Measurements from ENCODE around the gene FOXB1. TPM values are rescaled to one million over a fixed set of nuclear protein-coding genes. Genes with fewer than 3 reads are reported as not detected.

The FOXB1 gene
- total RNA-seq, 4 donors from 2014 or later, result not detected

DNA sequence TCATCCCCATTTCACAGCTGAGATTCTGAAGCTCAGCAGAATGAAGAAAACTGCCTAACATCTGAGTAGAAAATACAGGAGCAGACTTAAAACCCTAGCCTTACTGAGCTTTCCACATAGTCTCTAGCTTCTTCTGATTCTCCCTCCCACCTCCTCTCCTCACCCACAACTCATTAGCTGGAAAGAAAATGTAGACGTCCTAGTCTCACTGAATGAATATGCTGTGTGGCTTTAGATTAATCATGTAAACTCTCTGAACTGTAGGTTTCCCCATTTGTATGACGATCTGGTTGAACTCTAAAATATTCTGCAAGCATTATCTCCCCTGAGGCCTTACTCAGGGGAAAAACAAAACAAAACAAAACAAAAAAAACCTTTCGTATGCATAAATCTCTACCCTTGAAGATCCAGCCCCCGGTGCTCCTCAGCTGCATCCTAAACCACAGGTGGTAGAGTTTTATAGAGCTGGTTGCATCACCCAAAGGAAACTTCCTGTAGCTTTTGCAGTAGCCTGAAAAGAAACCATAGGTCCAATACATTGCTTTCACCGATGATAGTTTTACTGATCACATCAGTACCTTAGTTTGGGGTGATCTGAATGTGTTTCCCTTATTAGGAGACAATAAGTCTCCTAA, 40.6 kb downstream of the FOXB1 start:
- WGBS, result 60% methylated on average over 5 of the region's 5 CpGs

DNA sequence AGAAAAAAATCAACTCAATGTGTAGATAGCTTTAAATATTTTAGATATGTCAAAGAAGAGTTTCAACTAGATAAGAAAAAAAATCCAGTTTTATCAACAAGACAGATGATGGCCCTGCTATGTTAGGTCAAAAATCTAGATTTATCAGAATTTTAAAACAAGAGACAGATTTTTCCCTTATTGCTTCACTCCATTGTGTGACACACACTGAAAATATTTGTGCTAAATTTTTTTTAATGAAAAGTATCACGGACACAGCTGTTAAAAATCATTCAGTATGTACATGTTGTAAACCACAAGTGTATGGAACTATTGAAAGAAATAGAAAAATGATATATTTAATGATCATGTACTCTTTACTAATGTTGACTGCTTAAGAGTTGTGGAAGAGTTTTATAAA, 43.6 kb downstream of the FOXB1 start:
- Histone ChIP-seq H3K4me1 (no peaks in the 10 kb centered on the region), H3K4me3 (no peak overlapping the region), H3K27me3 (peaks cover 0 to 11% (median 0%) of the 10 kb centered on the region in 4 donors), H3K9me3 (peaks cover 0 to 19% (median 15%) of the 10 kb centered on the region in 4 donors), H3K27ac (replicated peaks in 1 of 4) (no peak overlapping the region), H3K36me3 (no peaks in the 10 kb centered on the region)
- 27% methylated on average over 1 of the region's 1 CpG for WGBS
- no peak for DNase-seq (ENCODE audit: extremely low spot score)
- TF ChIP-seq POLR2A (IDR thresholded peaks at IDR 0.05; ENCODE audit: low read depth) (no peak), POLR2AphosphoS5 (IDR thresholded peaks at IDR 0.05) (no peak), EP300 (IDR thresholded peaks at IDR 0.05) (no peak)
- TF ChIP-seq, protein P1, sequence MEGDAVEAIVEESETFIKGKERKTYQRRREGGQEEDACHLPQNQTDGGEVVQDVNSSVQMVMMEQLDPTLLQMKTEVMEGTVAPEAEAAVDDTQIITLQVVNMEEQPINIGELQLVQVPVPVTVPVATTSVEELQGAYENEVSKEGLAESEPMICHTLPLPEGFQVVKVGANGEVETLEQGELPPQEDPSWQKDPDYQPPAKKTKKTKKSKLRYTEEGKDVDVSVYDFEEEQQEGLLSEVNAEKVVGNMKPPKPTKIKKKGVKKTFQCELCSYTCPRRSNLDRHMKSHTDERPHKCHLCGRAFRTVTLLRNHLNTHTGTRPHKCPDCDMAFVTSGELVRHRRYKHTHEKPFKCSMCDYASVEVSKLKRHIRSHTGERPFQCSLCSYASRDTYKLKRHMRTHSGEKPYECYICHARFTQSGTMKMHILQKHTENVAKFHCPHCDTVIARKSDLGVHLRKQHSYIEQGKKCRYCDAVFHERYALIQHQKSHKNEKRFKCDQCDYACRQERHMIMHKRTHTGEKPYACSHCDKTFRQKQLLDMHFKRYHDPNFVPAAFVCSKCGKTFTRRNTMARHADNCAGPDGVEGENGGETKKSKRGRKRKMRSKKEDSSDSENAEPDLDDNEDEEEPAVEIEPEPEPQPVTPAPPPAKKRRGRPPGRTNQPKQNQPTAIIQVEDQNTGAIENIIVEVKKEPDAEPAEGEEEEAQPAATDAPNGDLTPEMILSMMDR (IDR thresholded peaks at IDR 0.05), result no peak
- intact Hi-C loops (cut with DNase I), result no loop called here

More for the DNA sequence above, 40.6 kb downstream of the FOXB1 start:
- Histone ChIP-seq H3K27ac (replicated peaks in 1 of 4) (no peak overlapping the region), H3K27me3 (peaks cover 0 to 20% (median 0%) of the 10 kb centered on the region in 4 donors), H3K9me3 (peaks cover 0 to 3% (median under 1%) of the 10 kb centered on the region in 4 donors), H3K4me3 (no peak overlapping the region), H3K4me1 (no peaks in the 10 kb centered on the region), H3K36me3 (no peaks in the 10 kb centered on the region)
- no peak for DNase-seq (ENCODE audit: extremely low spot score)
- TF ChIP-seq POLR2AphosphoS5 (IDR thresholded peaks at IDR 0.05) (no peak), POLR2A (IDR thresholded peaks at IDR 0.05; ENCODE audit: low read depth) (no peak), EP300 (IDR thresholded peaks at IDR 0.05) (no peak)
- TF ChIP-seq, protein P1 (IDR thresholded peaks at IDR 0.05), result no peak
- intact Hi-C loops (cut with DNase I), result no loop called here

- intact Hi-C loops (cut with DNase I), result no loop called here
- Histone ChIP-seq H3K36me3 (no peaks in the 10 kb centered on the region), H3K4me1 (no peaks in the 10 kb centered on the region), H3K27ac (replicated peaks in 1 of 4) (no peak overlapping the region), H3K9me3 (peaks cover 0 to 19% (median 15%) of the 10 kb centered on the region in 4 donors), H3K4me3 (no peak overlapping the region), H3K27me3 (peaks cover 0 to 9% (median 0%) of the 10 kb centered on the region in 4 donors)
- DNase-seq (ENCODE audit: extremely low spot score), result no peak
- no peak for TF ChIP-seq EP300 (IDR thresholded peaks at IDR 0.05)
- no peak for TF ChIP-seq POLR2A (IDR thresholded peaks at IDR 0.05; ENCODE audit: low read depth)
- no peak for TF ChIP-seq POLR2AphosphoS5 (IDR thresholded peaks at IDR 0.05)
- TF ChIP-seq, protein P1 (IDR thresholded peaks at IDR 0.05), result no peak
- WGBS, result 90% methylated on average over 1 of the region's 1 CpG
These were observed 45.8 kb downstream of the FOXB1 start for GRCh38 chr15:60049948-60050347.

DNA sequence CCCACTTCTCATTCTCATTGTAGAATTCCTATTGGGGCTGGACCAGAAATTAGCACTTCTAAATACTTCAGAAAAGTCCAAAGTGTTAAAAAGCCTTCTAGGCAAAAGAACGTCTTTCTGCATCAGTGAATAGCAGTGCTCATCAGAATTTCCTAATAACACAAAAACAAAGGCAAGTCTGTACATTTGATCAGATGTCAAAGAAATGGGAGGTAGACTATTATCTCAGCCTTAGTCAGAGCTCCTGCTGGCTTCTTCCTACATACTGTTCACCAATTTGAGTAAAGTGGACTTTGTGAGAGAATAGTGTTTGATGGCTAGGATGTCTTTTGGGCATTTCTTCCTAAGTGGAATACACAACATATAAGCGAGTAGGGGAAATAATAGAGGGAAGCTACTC, 48.7 kb downstream of the FOXB1 start:
- 74% methylated on average over 2 of the region's 2 CpGs for WGBS
- intact Hi-C loops (cut with DNase I), result no loop called here

More for the DNA sequence above, 48.7 kb downstream of the FOXB1 start:
- Histone ChIP-seq H3K4me3 (no peak overlapping the region), H3K9me3 (peaks cover 0 to 19% (median 15%) of the 10 kb centered on the region in 4 donors), H3K36me3 (no peaks in the 10 kb centered on the region), H3K27ac (replicated peaks in 1 of 4) (no peak overlapping the region), H3K4me1 (no peaks in the 10 kb centered on the region), H3K27me3 (peaks cover 0 to 21% (median 0%) of the 10 kb centered on the region in 4 donors)
- no peak for TF ChIP-seq EP300 (IDR thresholded peaks at IDR 0.05)
- TF ChIP-seq, protein P1 (IDR thresholded peaks at IDR 0.05), result no peak
- TF ChIP-seq POLR2AphosphoS5 (IDR thresholded peaks at IDR 0.05), result no peak
- TF ChIP-seq POLR2A (IDR thresholded peaks at IDR 0.05; ENCODE audit: low read depth), result no peak
- DNase-seq (ENCODE audit: extremely low spot score), result no peak

All from esophagus muscularis mucosa (tissue), 4 donors.